Right cardiac atrium (tissue), 5 donors: ENCODE results near the gene CIZ1. TPM values are rescaled to one million over a fixed set of nuclear protein-coding genes. Genes with fewer than 3 reads are reported as not detected.
"Not testable (repeated sequence)": the region's sequence is repeated elsewhere in the genome, so short reads cannot be mapped to it uniquely, and the experiment has no call there.

Experiments used
- ATAC-seq, 2 donors: fragments of 200-7000 bp; cut with Tn5 transposase; one replicate each; pipeline versions ENCODE4 v1.8.0 to v1.9.1; 2020; ENCODE audit warnings: moderate library complexity in 2 of 2, mild to moderate bottlenecking in 1 of 2
- DNase-seq, 3 donors: peaks; one replicate each; pipeline ENCODE4 v3.0.0-alpha.2; 2020
- H3K27ac ChIP-seq: one replicate; pipeline ENCODE4 v1.5.1; 2013; ENCODE audit warnings: mild to moderate bottlenecking, low read length, control low read depth, moderate library complexity
- H3K27me3 ChIP-seq: one replicate; pipeline ENCODE4 v1.6.1; 2013; ENCODE audit not compliant: control insufficient read depth, insufficient read depth
- H3K4me1 ChIP-seq: one replicate; pipeline ENCODE4 v1.6.1; 2013; ENCODE audit warnings: low read length; ENCODE audit not compliant: control insufficient read depth, insufficient read depth
- H3K4me3 ChIP-seq: one replicate; pipeline ENCODE4 v1.5.1; 2013; ENCODE audit warnings: low read length, control low read depth
- H3K9me3 ChIP-seq: one replicate; pipeline ENCODE4 v1.6.1; 2013; ENCODE audit warnings: low read length; ENCODE audit not compliant: control insufficient read depth
- WGBS: extraction: QIAGEN DNeasy Blood & Tissue Kit; methylation state at CpG from one replicate; pipeline ENCODE4 v1.1.7; 2013; 5-methylcytosine and 5-hydroxymethylcytosine counted together
- intact Hi-C, 4 donors: fragments of 100-400 bp; cut with DNase I; formaldehyde crosslinking; loops; one replicate each; pipeline versions ENCODE4 v1.11.0 to v1.14.0; 2022 to 2023
- long read RNA-seq, 4 donors: library from polyadenylated mRNA; unstranded; transcript quantifications; one replicate each; pipeline ENCODE4 v2.0.0, GENCODE V29; 2020 to 2021
- polyA plus RNA-seq: library from polyadenylated mRNA; stranded (reverse); fragments of 200-250 nt; gene quantifications from one replicate; pipeline ENCODE4 v1.2.3, GENCODE V29; 2013
- total RNA-seq, 4 donors: library from RNA; stranded (reverse); fragmentation: NEBNext Ultra II Directional; extraction: Animal tissue kit (Norgen Biotek cat#: 25700); gene quantifications; one replicate each; pipeline ENCODE4 v1.2.1, GENCODE V29; 2021
- donor health status: healthy with polysubstance abuse.
- donor health status: DM: no; HTN: yes; CAD: no.
- donor health status: DM: no; HTN: no; CAD: no.
- donor health status: DM: no; HTN: yes; CAD: no; lungs with severe emphysema.
- donor health status: DM: yes; HTN: yes; CAD: no.

The CIZ1 gene
- total RNA-seq: 10 to 100 TPM; 75.9 to 81.5 (median 81.0) TPM
- polyA plus RNA-seq: 39.0 TPM
- long read RNA-seq, donor 1, transcript CIZ1-204 (17 exons, 2,984 nt): major isoform, 36 of 146 reads
- long read RNA-seq, donor 1, partial matches to known transcripts: 61 of 146 reads
- long read RNA-seq, donor 1, other reads (novel, unspliced or antisense): 47 of 146 reads
- long read RNA-seq, donor 2, transcript CIZ1-204 (17 exons, 2,984 nt): major isoform, 7 of 55 reads
- long read RNA-seq, donor 2, partial matches to known transcripts: 21 of 55 reads
- long read RNA-seq, donor 2, other reads (novel, unspliced or antisense): 25 of 55 reads
- long read RNA-seq, donor 3, partial matches to known transcripts: 63 of 85 reads
- long read RNA-seq, donor 3, other reads (novel, unspliced or antisense): 19 of 85 reads
- long read RNA-seq, donor 4, transcript CIZ1-204 (17 exons, 2,984 nt): major isoform, 17 of 84 reads
- long read RNA-seq, donor 4, partial matches to known transcripts: 29 of 84 reads
- long read RNA-seq, donor 4, other reads (novel, unspliced or antisense): 38 of 84 reads

- Histone ChIP-seq H3K4me3 (peak within 1 kb of the TSS; percentile 98), H3K9me3 (no peaks in the 10 kb centered on the region), H3K27ac (peak within 1 kb of the TSS; percentile 93), H3K27me3 (no peaks in the 10 kb centered on the region), H3K4me1 (peaks cover 2% of the 10 kb centered on the region)
- ATAC-seq (peak; percentile 93 to 95), DNase-seq (peak; percentile 79 to 91 (median 91))
- intact Hi-C loops: no loop called here
- WGBS: under 1% methylated on average over 71 of the region's 71 CpGs
Observed at GRCh38 chr9:128191406-128192046, at the start of gene CIZ1. Gene CIZ1, minus strand, starts transcription at chr9:128191572. Its CDS starts 715 bp downstream, at chr9:128190857.

DNA sequence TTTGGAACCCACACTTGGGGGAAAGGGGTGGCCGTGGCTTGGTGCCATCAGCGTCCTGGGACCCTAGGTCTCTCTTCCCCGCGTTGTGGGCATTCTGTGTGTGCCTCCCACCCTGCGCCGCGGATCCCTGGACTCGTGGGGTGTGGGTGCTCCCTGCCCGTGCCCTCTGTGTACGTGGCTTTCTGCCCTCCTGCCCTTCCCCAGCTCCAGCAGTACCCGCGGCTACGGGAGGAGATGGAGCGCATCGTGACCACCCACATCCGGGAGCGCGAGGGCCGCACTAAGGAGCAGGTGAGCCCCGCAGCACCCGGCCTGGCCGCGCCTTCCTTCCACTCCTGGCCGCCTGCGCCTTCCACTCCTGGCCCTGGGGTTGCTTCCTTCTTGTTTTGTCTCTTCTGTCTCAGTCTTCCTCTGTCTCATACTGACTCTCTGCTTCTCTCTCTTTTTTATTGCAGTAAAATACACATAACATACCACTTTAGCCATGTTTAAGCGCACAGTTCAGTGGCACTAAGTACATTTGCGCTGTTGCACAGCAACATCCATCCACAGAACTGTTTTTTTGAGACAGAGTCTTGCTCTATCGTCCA, 42.5 kb upstream of the CIZ1 start:
- Histone ChIP-seq H3K27me3 (no peaks in the 10 kb centered on the region), H3K4me3 (no peak overlapping the region), H3K27ac (no peak overlapping the region), H3K4me1 (no peaks in the 10 kb centered on the region), H3K9me3 (no peaks in the 10 kb centered on the region)
- peak; percentile 18 for ATAC-seq
- WGBS: 83% methylated on average over 28 of the region's 28 CpGs
- DNase-seq: peak in 1 of 3 donors; percentile 8
- intact Hi-C loops: no loop called here

DNA sequence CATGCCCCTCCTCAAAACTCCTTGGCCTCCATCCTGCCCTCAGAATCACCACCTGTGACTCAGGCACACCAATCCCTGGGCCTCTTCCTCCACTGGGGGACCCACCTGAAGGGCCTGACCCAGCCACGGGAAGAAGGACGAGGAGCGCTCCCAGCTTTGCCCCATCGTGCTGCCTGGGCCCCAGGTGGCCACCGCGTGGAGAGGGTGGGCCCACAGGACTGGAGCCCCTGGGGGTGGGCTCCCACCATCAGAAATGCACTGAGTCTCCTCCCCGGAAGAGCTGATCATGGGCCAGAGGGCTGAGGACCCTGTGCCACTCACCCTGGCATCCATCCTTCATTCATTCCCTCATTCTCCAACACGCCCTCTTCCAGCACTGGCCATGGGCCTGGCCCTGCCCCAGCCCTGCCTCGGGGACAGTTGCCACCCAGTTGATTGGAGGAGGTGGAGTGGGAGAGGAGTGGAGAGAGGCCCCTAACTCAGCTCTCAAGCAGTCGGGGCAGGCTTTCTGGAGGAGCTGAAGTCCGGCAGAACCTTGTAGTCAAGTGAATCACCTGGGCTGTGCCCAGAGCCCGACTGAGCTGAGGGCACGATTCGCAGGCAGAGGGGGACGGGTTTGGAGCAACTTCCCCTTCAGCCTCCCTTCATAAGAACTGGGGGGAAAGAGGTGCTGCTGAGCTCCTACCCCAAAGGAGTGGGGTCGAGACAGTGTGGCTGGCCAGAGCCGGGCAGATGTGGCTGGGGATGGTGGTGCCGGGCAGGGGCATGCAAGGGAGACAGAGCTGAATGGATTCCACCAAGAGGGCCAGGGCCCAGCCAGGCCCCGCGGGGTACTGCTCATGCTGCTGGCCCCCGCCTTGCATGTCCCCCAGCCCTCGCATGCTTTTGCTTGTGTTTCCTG, 41.4 kb upstream of the CIZ1 start:
- peak in 1 of 3 donors; percentile 11 for DNase-seq
- Histone ChIP-seq H3K4me1 (no peaks in the 10 kb centered on the region), H3K4me3 (no peak overlapping the region), H3K27me3 (no peaks in the 10 kb centered on the region), H3K27ac (no peak overlapping the region), H3K9me3 (no peaks in the 10 kb centered on the region)
- peak; percentile 35 to 42 for ATAC-seq
- 85% methylated on average over 22 of the region's 22 CpGs for WGBS
- intact Hi-C loops: no loop called here

- ATAC-seq: peak; percentile 42 to 80
- no peak overlapping the region for H3K4me3 ChIP-seq
- no peaks in the 10 kb centered on the region for H3K27me3 ChIP-seq
- DNase-seq: peak in 1 of 3 donors; percentile 64
- WGBS: 69% methylated on average over 16 of the region's 16 CpGs
- H3K9me3 ChIP-seq: no peaks in the 10 kb centered on the region
- no peak overlapping the region for H3K27ac ChIP-seq
- intact Hi-C loops: no loop called here
- H3K4me1 ChIP-seq: no peaks in the 10 kb centered on the region
Observed at GRCh38 chr9:128231638-128232527, 40.5 kb upstream of the CIZ1 start.

- DNase-seq, H3K27me3 ChIP-seq, ATAC-seq, H3K27ac ChIP-seq, H3K4me1 ChIP-seq, intact Hi-C loops, H3K4me3 ChIP-seq, H3K9me3 ChIP-seq: not testable (repeated sequence)
- 90% methylated on average over 7 of the region's 7 CpGs for WGBS
Observed at GRCh38 chr9:128230897-128231296, 39.5 kb upstream of the CIZ1 start.

DNA sequence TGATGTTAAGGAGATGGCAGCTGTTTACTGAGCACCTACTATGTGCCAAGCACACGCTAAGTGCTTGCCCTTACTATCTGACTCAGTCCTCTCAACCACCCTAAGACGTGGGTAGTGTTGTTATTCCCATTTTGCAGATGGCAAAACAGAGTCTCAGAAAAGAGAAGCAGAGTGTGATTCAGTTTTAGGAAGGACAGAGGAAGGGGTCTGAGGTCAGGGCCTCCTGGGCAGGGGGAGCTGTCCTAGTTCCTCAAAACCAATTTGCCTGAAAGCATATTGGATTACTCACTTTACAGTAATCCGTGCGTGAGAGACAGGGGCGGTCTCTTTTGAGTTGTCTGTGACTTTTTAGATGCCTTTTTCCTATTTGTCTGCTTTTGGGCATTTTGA, 35.0 kb upstream of the CIZ1 start:
- no peaks in the 10 kb centered on the region for H3K27me3 ChIP-seq
- intact Hi-C loops: no loop called here
- no peak for ATAC-seq
- no peak overlapping the region for H3K4me3 ChIP-seq
- no peaks in the 10 kb centered on the region for H3K4me1 ChIP-seq
- 86% methylated on average over 5 of the region's 5 CpGs for WGBS
- H3K9me3 ChIP-seq: no peaks in the 10 kb centered on the region
- no peak overlapping the region for H3K27ac ChIP-seq
- DNase-seq: no peak

- Histone ChIP-seq H3K9me3 (no peaks in the 10 kb centered on the region), H3K27me3 (no peaks in the 10 kb centered on the region), H3K27ac (no peak overlapping the region), H3K4me1 (no peaks in the 10 kb centered on the region), H3K4me3 (no peak overlapping the region)
- DNase-seq (no peak), ATAC-seq (no peak)
- intact Hi-C loops: no loop called here
- 80% methylated on average over 19 of the region's 19 CpGs for WGBS
Observed at GRCh38 chr9:128225770-128226411, 34.5 kb upstream of the CIZ1 start.

DNA sequence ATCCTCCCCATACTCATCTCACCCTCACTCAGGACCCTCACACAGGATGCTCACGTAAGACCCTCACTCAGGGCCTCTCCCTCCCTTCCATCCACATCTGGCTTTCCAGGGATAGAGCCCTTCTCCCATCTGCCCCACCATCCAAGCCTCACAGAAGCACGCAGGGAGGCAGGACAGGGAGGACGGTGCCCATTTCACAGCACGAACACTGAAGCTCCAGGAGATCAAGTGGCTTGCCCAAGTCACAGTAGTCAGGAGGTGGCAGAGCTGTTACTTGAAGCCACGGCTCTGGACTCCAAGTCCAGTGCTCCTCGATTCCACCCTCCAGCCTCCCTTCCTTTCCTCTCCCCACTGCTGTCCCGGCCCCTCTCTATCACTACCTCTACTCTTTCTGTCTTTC, 33.5 kb upstream of the CIZ1 start:
- DNase-seq: no peak
- Histone ChIP-seq H3K27me3 (no peaks in the 10 kb centered on the region), H3K27ac (no peak overlapping the region), H3K4me1 (no peaks in the 10 kb centered on the region), H3K4me3 (no peak overlapping the region), H3K9me3 (no peaks in the 10 kb centered on the region)
- no peak for ATAC-seq
- WGBS: 92% methylated on average over 7 of the region's 7 CpGs
- intact Hi-C loops: no loop called here

GRCh38 chr9:128222880-128223670, 31.7 kb upstream of the CIZ1 start:
- no peaks in the 10 kb centered on the region for H3K9me3 ChIP-seq

More at GRCh38 chr9:128222880-128223670, 31.7 kb upstream of the CIZ1 start:
- 85% methylated on average over 13 of the region's 13 CpGs for WGBS
- H3K4me3 ChIP-seq: no peak overlapping the region
- ATAC-seq: no peak
- no peak overlapping the region for H3K27ac ChIP-seq
- no peaks in the 10 kb centered on the region for H3K4me1 ChIP-seq
- no peaks in the 10 kb centered on the region for H3K27me3 ChIP-seq
- peak in 1 of 3 donors; percentile 13 for DNase-seq
- intact Hi-C loops: no loop called here
